Measurements from ENCODE around the gene CDH23.

Gene CDH23

GRCh38 chr10:71451754-71452153, 55.0 kb downstream of the CDH23 start:
- no peak overlapping the region for H3K4me3 ChIP-seq (ENCODE audit: control insufficient read depth, low read depth, low read length)
- TF ChIP-seq CTCF (IDR thresholded peaks at IDR 0.05; ENCODE audit: control insufficient read depth, insufficient read depth, low read depth, low read length, missing control alignments) = no peak
- no peak for DNase-seq (ENCODE audit: low read depth)

GRCh38 chr10:71453186-71453585, 56.5 kb downstream of the CDH23 start:
- no peak overlapping the region for H3K4me3 ChIP-seq (ENCODE audit: control insufficient read depth, low read depth, low read length)
- DNase-seq (ENCODE audit: low read depth) = no peak
- no peak for TF ChIP-seq CTCF (IDR thresholded peaks at IDR 0.05; ENCODE audit: control insufficient read depth, insufficient read depth, low read depth, low read length, missing control alignments)

GRCh38 chr10:71454347-71454746, 57.6 kb downstream of the CDH23 start:
- DNase-seq (ENCODE audit: low read depth) = no peak
- no peak overlapping the region for H3K4me3 ChIP-seq (ENCODE audit: control insufficient read depth, low read depth, low read length)
- TF ChIP-seq CTCF (IDR thresholded peaks at IDR 0.05; ENCODE audit: control insufficient read depth, insufficient read depth, low read depth, low read length, missing control alignments) = no peak

- no peak overlapping the region for H3K4me3 ChIP-seq (ENCODE audit: control insufficient read depth, low read depth, low read length)
- no peak for DNase-seq (ENCODE audit: low read depth)
- TF ChIP-seq CTCF (IDR thresholded peaks at IDR 0.05; ENCODE audit: control insufficient read depth, insufficient read depth, low read depth, low read length, missing control alignments) = no peak
Measured at GRCh38 chr10:71455035-71455434, 58.3 kb downstream of the CDH23 start.

- no peak for TF ChIP-seq CTCF (IDR thresholded peaks at IDR 0.05; ENCODE audit: control insufficient read depth, insufficient read depth, low read depth, low read length, missing control alignments)
- no peak for DNase-seq (ENCODE audit: low read depth)
- H3K4me3 ChIP-seq (ENCODE audit: control insufficient read depth, low read depth, low read length) = no peak overlapping the region
Measured at GRCh38 chr10:71456631-71457030, 59.9 kb downstream of the CDH23 start.

GRCh38 chr10:71457908-71458307, 61.2 kb downstream of the CDH23 start:
- DNase-seq (ENCODE audit: low read depth) = no peak
- H3K4me3 ChIP-seq (ENCODE audit: control insufficient read depth, low read depth, low read length) = no peak overlapping the region
- no peak for TF ChIP-seq CTCF (IDR thresholded peaks at IDR 0.05; ENCODE audit: control insufficient read depth, insufficient read depth, low read depth, low read length, missing control alignments)

GRCh38 chr10:71458387-71458786, 61.7 kb downstream of the CDH23 start:
- DNase-seq (ENCODE audit: low read depth) = no peak
- no peak for TF ChIP-seq CTCF (IDR thresholded peaks at IDR 0.05; ENCODE audit: control insufficient read depth, insufficient read depth, low read depth, low read length, missing control alignments)
- no peak overlapping the region for H3K4me3 ChIP-seq (ENCODE audit: control insufficient read depth, low read depth, low read length)
